Testis (tissue), 2 donors: ENCODE results near the gene SRSF6.

Experiments
- CTCF ChIP-seq, 3 experiments: fragments of 450-650 bp in 2 of 3; fragments of 200-600 bp in 1 of 3; sonication (generic) in 1 of 3; IDR thresholded peaks; one replicate each; pipeline ENCODE4 v1.5.1; 2016 to 2019; ENCODE audit warnings: antibody characterized with exemption in 3 of 3, mild to moderate bottlenecking in 2 of 3, moderate library complexity in 1 of 3
- POLR2A ChIP-seq: fragments of 450-650 bp; IDR thresholded peaks from one replicate; pipeline ENCODE4 v1.6.1; 2017; ENCODE audit warnings: antibody characterized with exemption, mild to moderate bottlenecking, moderate library complexity

- TF ChIP-seq POLR2A (no peak), CTCF (IDR thresholded peaks at IDR 0.05) (no peak)
These were observed 2.6 kb downstream of the SRSF6 start for GRCh38 chr20:43460172-43460829.
